Right ventricle myocardium superior (tissue), 1 donor: ENCODE results near the gene SAP30L. TPM values are rescaled to one million over a fixed set of nuclear protein-coding genes. Genes with fewer than 3 reads are reported as not detected.
A peak's percentile ranks its signal among the peaks of the same experiment; 100 is the strongest.

Experiments used
- ATAC-seq: fragments of 200-7000 bp; cut with Tn5 transposase; one replicate; pipeline ENCODE4 v1.9.1; 2020; ENCODE audit warnings: mild to moderate bottlenecking; ENCODE audit not compliant: poor library complexity
- DNase-seq: peaks from one replicate; pipeline ENCODE4 v3.0.0-alpha.2; 2020
- intact Hi-C: fragments of 100-400 bp; cut with DNase I; formaldehyde crosslinking; loops from one replicate; pipeline ENCODE4 v1.11.2; 2022
- total RNA-seq: library from RNA; stranded (reverse); fragmentation: NEBNext Ultra II Directional; extraction: Animal tissue kit (Norgen Biotek cat#: 25700); gene quantifications from one replicate; pipeline ENCODE4 v1.2.1, GENCODE V29; 2021
- donor health status: DM: no; HTN: yes; CAD: no; lungs with severe emphysema.

Gene SAP30L
- total RNA-seq, 1 donor from 2014 or later: 32.4 TPM

- ATAC-seq: no peak
- intact Hi-C loops: no loop called here
These were observed 33.5 kb upstream of the SAP30L start for GRCh38 chr5:154412316-154412715.

DNA sequence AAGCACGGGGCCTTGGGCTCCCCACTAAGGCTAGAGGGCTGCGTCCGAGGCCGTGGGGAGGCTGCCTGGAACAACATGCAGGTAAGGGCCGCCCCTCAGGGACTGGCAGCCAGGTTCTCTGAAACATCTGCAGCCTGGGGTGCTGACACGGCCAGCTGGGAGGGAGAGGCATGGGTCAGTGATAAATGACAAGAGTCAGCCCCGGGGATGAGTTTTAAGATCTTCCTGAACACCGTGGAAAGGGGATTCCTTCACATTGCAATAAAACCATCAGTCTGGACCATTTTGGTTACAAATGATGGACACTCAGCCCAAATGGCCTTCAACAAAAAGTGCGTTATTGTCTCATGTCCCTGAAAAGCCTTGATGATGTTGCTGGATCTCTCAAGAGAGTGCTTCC, 32.9 kb upstream of the SAP30L start:
- ATAC-seq: no peak
- DNase-seq: no peak
- intact Hi-C loops: no loop called here

More at GRCh38 chr5:154412316-154412715, 33.5 kb upstream of the SAP30L start:
- no peak for DNase-seq

DNA sequence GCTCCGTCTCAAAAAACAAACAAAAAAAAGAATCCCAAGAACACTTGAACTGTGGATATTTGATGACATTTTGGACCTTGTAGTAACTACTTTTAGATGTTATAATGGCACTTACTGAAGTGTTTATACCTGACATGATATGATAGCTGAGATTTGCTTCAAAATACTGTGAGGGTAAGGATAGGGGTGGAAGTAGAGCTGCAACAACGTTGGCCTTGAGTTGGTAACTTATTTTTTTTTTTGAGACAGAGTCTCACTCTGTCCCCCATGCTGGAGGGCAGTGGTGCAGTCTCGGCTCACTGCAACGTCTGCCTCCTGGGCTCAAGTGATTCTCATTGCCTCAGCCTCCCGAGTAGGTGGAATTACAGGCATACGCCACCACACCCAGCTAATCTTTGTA, 30.7 kb upstream of the SAP30L start:
- DNase-seq: no peak
- intact Hi-C loops: no loop called here
- no peak for ATAC-seq

- no peak for ATAC-seq
- no peak for DNase-seq
- intact Hi-C loops: no loop called here
These were observed 27.4 kb upstream of the SAP30L start for GRCh38 chr5:154418344-154418820.

- intact Hi-C loops: no loop called here
- ATAC-seq: no peak
- no peak for DNase-seq
These were observed 26.6 kb upstream of the SAP30L start for GRCh38 chr5:154419236-154419635.

DNA sequence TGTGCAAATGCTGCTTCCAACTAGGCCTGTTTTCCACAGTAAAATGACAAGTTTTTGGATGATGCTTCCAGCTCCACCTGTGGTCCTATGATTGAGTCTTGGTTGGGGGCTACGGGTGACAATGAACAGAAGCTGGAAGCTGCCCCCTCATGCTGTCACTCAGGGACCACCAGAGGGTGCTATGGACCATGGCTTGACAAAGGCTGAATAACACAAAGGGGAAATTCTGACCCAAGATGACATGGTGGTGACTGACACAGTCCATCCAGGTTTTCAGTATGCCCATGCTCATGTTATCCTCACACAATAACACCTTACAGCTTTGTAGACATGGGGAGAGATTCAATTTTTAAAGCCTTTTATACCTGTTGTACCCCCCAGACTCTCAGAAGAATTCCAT, 23.9 kb upstream of the SAP30L start:
- no peak for DNase-seq

DNA sequence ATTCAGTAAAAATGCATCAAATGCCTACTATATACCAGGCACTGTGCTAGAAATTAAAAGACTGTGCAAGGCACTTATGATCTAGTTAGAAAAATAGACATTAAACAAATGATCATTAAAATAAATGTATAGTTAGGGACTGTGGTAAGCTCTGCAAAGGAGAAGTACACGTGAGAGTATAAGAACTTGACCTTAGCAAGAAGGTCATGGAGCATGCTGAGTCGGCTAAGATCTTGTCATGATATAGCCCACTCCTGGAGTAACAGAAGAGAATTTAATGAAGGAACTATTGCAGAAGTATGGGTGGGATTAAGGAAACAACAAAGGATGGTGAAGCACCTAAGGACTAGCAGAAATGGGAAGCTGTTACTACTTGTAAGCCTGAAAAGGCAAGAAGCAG, 23.5 kb upstream of the SAP30L start:
- DNase-seq (no peak), ATAC-seq (no peak)
- intact Hi-C loops: no loop called here

More for the DNA sequence above, 23.9 kb upstream of the SAP30L start:
- intact Hi-C loops: no loop called here
- ATAC-seq: no peak

DNA sequence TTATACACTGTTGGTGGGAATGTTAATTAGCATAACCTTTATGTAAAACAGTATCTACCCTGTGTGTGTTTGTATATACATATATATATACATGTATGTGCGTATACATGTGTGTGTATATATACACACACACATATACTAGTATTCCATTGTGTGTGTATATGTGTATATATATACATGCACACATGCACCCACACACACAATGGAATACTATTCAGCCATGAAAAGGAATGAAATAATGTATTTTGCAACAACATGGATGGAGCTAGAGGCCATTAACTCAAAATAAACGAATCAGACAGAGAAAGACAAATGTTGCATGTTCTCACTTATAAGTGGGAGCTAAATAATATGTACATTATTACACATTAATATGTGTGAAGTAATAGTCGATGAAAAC, 17.6 kb upstream of the SAP30L start:
- DNase-seq (no peak), ATAC-seq (no peak)
- intact Hi-C loops: no loop called here

DNA sequence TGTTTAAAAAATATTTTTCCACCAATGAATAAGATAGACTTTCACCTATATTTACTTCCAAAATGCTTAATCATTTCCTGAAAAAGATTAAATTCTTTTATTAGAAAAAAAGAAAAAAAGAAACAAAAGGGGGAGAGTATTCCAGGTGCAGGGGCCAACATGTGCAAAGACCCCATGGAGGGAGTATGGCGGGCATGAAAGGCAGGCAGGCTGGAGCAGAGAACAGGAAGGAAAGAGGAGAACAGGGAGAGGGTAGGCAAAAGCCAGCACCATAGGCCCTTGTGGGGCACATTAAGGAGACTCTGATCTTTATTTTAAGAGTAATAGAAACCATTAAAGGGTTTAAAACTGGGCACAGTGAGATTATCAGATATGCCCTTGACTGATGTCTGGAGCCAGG, 16.5 kb upstream of the SAP30L start:
- DNase-seq: no peak
- ATAC-seq: no peak
- intact Hi-C loops: no loop called here

DNA sequence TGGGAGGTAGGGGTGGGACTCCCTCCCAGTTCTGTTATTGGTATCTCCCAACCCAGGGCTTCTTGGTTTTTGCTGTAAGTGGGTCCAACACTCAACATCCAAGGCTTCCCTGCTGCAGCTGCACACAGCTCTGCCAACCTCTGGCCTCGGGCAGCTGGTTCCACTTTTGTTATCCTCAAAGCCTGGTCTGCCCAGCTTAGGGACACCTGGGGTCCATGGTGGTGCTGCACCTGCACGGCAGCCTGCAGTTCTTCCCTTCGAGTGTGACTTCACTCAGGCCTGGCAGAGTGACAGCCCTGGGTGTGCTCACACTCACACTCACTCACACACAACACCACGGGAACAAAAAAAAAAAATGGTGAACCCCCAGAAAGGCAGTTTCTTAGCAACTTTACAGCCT, 15.3 kb upstream of the SAP30L start:
- intact Hi-C loops: no loop called here
- no peak for DNase-seq

GRCh38 chr5:154430961-154431630, 14.7 kb upstream of the SAP30L start:
- no peak for DNase-seq
- ATAC-seq: no peak
- intact Hi-C loops: no loop called here

More for the DNA sequence above, 15.3 kb upstream of the SAP30L start:
- ATAC-seq: no peak

GRCh38 chr5:154435226-154435625, 10.6 kb upstream of the SAP30L start:
- DNase-seq (no peak), ATAC-seq (no peak)
- intact Hi-C loops: no loop called here

- intact Hi-C loops: no loop called here
- DNase-seq (no peak), ATAC-seq (no peak)
These were observed 8.4 kb upstream of the SAP30L start for GRCh38 chr5:154437281-154437965.

- ATAC-seq (no peak), DNase-seq (no peak)
- intact Hi-C loops: no loop called here
These were observed 5.3 kb upstream of the SAP30L start for GRCh38 chr5:154440540-154440939.

DNA sequence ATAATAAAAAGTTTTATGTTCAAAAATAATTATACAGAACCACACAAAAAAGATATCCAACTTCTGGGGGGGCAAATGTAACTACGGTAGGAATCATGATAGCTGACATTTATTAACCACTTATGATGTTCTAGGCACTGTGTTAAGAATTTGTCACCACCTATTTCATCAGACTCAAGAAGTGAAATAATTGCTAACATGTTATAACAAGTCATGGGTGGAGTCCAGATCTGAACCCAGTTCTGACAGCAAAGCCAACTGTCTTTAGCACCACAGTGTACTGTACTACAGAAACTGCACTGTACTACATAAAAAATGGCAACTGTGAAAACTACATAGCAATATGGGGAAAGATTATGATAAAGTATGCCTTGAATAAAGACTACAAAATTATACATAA, 3.0 kb upstream of the SAP30L start:
- intact Hi-C loops: no loop called here
- ATAC-seq (no peak), DNase-seq (no peak)

DNA sequence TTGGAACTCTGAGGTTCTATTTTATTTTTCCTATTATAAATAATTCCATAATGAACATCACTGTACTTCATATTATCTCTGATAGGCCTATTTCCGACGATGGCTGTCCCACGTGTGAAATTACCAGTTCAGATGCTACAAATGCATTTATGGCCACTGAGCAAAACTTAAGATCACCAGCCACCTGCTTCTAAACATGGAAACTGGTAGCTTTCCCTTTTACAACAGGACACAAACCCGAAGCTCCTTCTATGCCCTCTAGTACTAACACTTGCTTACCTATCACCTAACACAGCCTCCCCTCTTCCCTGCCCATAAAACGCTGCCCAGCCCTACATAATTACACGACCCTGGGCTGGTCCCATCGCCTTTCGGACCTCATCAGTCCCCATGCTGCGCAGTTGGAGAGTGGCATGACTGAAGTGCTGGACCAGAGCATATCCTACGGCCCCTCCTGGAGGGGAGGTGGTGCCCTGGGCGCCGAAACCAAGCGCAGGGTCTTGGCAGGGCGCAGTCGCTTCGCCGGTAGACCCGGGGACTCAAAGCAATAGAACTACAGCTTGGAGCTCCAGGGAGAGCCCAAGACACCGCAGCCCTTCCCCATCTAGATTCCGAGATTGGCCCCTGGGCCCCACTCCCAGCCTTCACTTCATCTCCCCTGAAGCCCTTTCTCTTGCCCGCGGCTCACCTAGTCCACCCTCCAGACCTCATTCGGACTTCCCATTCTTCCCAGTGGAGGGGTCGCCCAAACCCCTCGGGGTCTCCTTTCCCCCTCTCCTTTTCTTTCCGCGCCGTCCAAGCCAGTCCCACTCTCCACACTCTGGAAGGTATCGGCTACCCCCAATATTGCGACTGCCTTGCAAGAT, 1.0 kb upstream of the SAP30L start:
- intact Hi-C loops: no loop called here
- ATAC-seq: peak; percentile 2

DNA sequence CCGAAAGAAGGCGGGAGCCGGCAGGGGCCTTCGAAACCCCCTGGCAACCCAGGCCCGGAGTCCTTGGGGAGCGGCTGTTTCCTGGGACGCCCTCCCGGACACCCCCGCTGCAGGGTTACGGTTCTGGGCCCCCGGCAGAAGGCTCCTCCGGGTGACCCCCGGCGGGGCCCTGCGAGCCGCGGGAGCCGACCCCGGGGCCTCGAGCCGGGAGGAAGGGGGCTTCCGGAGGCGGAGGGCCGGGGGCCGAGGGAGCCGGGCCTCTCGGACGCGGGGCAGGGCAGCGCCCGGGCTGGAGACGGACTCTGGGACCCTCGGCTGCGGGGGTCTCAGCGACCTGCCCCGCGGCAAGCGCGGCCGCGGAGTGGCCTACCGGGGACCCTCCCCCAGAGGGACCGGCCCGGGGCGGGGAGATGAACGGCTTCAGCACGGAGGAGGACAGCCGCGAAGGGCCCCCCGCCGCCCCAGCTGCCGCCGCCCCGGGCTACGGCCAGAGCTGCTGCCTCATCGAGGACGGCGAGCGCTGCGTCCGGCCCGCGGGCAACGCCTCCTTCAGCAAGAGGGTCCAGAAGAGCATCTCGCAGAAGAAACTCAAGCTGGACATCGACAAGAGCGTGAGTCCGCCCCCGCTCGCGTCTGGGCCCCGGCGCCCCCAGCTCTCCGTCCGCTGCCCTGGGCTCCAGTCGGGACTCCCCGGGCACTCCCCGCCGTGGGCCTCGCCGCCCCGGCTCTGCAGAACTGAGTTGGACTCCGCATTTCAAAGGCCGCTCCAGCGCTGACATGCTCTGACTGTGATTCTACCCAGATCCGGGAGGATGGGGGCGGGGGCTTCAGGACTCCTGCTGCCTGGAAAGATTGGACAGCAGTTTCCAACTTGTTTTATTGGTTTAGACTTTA, 645 bp downstream of the SAP30L start:
- intact Hi-C loops: no loop called here
- ATAC-seq (peak; percentile 45), DNase-seq (peak; percentile 74)

More for the DNA sequence above, 1.0 kb upstream of the SAP30L start:
- DNase-seq: no peak

DNA sequence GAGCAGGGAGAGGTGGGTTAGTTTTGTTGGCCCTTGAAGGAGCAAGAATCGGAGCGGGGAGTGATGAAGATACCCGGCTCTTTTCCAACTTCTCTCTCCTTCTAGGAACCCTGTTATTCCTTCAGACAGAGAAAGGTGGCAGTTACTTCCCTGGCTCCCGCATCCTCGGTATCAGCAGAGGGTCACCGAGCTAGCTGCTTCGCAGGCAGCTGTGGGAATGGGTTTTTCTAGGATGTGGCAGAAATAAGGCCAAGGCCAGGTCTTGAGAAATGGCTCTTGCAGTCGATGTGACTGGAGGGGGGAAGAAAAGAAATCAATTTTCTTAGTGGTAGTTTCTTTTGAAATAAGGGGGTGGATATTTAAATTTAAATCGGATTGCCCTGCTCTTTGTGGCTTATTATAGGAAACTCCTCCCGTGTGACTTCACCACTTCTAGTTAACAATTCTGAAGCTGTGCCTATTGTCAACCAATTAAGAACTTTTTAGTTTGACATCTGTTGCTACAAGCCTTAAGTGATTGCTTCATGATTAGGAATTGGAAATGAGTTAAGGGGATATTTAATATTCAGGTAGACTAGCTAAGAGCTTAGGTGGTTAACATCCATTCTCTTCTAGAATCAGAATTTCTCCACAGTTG, 1.4 kb downstream of the SAP30L start:
- DNase-seq (no peak), ATAC-seq (no peak)
- intact Hi-C loops: no loop called here
